Activated T-helper 2 cell treated with anti-CD3 and anti-CD28 coated beads, Interferon-gamma antibody, Interleukin-2, Interleukin-4, amounts not matched to agents 10 μg/mL and 5 μg/mL and 100 μg/mL, durations not matched to agents 14 hours and 24 hours and 36 hours (primary cell): ENCODE results near the gene PDE7B. TPM values are rescaled to one million over a fixed set of nuclear protein-coding genes. Genes with fewer than 3 reads are reported as not detected.

Experiments
- DNase-seq: peaks from one replicate; pipeline ENCODE4 v3.0.0; 2021; ENCODE audit warnings: low spot score
- H3K27ac Mint-ChIP-seq: one replicate; pipeline ENCODE4 v1.8.0; 2021; ENCODE audit warnings: mixed read lengths
- H3K27me3 Mint-ChIP-seq: one replicate; pipeline ENCODE4 v1.8.0; 2021; ENCODE audit warnings: low read depth, mixed read lengths
- H3K36me3 Mint-ChIP-seq: one replicate; pipeline ENCODE4 v1.8.0; 2021; ENCODE audit warnings: low read depth, mixed read lengths
- H3K4me1 Mint-ChIP-seq: one replicate; pipeline ENCODE4 v1.8.0; 2021; ENCODE audit warnings: low read depth, mixed read lengths
- H3K4me3 Mint-ChIP-seq: one replicate; pipeline ENCODE4 v1.8.0; 2021; ENCODE audit warnings: low read depth, mild to moderate bottlenecking, moderate library complexity, mixed read lengths
- H3K9me3 Mint-ChIP-seq: one replicate; pipeline ENCODE4 v1.8.0; 2021; ENCODE audit warnings: mixed read lengths
- intact Hi-C: fragments of 100-400 bp; cut with micrococcal nuclease; formaldehyde crosslinking; loops from one replicate; pipeline ENCODE4 v1.15.1; 2023
- total RNA-seq: library from RNA; stranded (reverse); gene quantifications from 2 replicates; pipeline ENCODE4 v1.2.3, GENCODE V29; 2022

PDE7B gene
- total RNA-seq, 1 donor from 2014 or later, result 28.8 TPM

GRCh38 chr6:136015531-136015930 lies 164.0 kb downstream of the PDE7B start:
- intact Hi-C loops, result no loop called here
- H3K9me3 Mint-ChIP-seq, result no peaks in the 10 kb centered on the region

GRCh38 chr6:136016228-136017225 lies 165.0 kb downstream of the PDE7B start:
- DNase-seq, result no peak
- peaks cover 7% of the 10 kb centered on the region for H3K4me1 Mint-ChIP-seq
- H3K27me3 Mint-ChIP-seq, result peaks cover 2% of the 10 kb centered on the region
- no peaks in the 10 kb centered on the region for H3K9me3 Mint-ChIP-seq
- H3K4me3 Mint-ChIP-seq, result no peak overlapping the region
- intact Hi-C loops, result no loop called here
- H3K27ac Mint-ChIP-seq, result no peak overlapping the region
- peaks cover 4% of the 10 kb centered on the region for H3K36me3 Mint-ChIP-seq

More at GRCh38 chr6:136015531-136015930, 164.0 kb downstream of the PDE7B start:
- H3K4me1 Mint-ChIP-seq, result peaks cover 7% of the 10 kb centered on the region
- no peak overlapping the region for H3K4me3 Mint-ChIP-seq
- peaks cover 4% of the 10 kb centered on the region for H3K36me3 Mint-ChIP-seq
- H3K27me3 Mint-ChIP-seq, result peaks cover 2% of the 10 kb centered on the region
- no peak overlapping the region for H3K27ac Mint-ChIP-seq
- DNase-seq, result no peak

- peaks cover 5% of the 10 kb centered on the region for H3K4me1 Mint-ChIP-seq
- no peak for DNase-seq
- H3K36me3 Mint-ChIP-seq, result peaks cover 13% of the 10 kb centered on the region
- H3K27me3 Mint-ChIP-seq, result no peaks in the 10 kb centered on the region
- no peaks in the 10 kb centered on the region for H3K9me3 Mint-ChIP-seq
- intact Hi-C loops, result no loop called here
- H3K27ac Mint-ChIP-seq, result no peak overlapping the region
- no peak overlapping the region for H3K4me3 Mint-ChIP-seq
Measured at GRCh38 chr6:136020691-136021090, 169.2 kb downstream of the PDE7B start.

- Mint-ChIP-seq H3K36me3 (peaks cover 13% of the 10 kb centered on the region), H3K4me3 (no peak overlapping the region), H3K4me1 (peaks cover 5% of the 10 kb centered on the region), H3K27me3 (no peaks in the 10 kb centered on the region), H3K9me3 (no peaks in the 10 kb centered on the region), H3K27ac (no peak overlapping the region)
- intact Hi-C loops, result no loop called here
- DNase-seq, result no peak
Measured at GRCh38 chr6:136022224-136022874, 170.8 kb downstream of the PDE7B start.

GRCh38 chr6:136024711-136025110 lies 173.2 kb downstream of the PDE7B start:
- Mint-ChIP-seq H3K4me3 (no peak overlapping the region), H3K27ac (no peak overlapping the region), H3K27me3 (no peaks in the 10 kb centered on the region), H3K4me1 (peaks cover 3% of the 10 kb centered on the region), H3K36me3 (peaks cover 9% of the 10 kb centered on the region), H3K9me3 (no peaks in the 10 kb centered on the region)
- no peak for DNase-seq
- intact Hi-C loops, result no loop called here

- Mint-ChIP-seq H3K27me3 (no peaks in the 10 kb centered on the region), H3K9me3 (no peaks in the 10 kb centered on the region), H3K27ac (no peak overlapping the region), H3K4me3 (no peak overlapping the region), H3K4me1 (peaks cover 3% of the 10 kb centered on the region), H3K36me3 (peaks cover 9% of the 10 kb centered on the region)
- intact Hi-C loops, result no loop called here
- DNase-seq, result no peak
Measured at GRCh38 chr6:136025736-136026135, 174.2 kb downstream of the PDE7B start.

- Mint-ChIP-seq H3K36me3 (peaks cover 10% of the 10 kb centered on the region), H3K4me1 (peaks cover 15% of the 10 kb centered on the region), H3K27ac (no peak overlapping the region), H3K27me3 (no peaks in the 10 kb centered on the region), H3K9me3 (no peaks in the 10 kb centered on the region), H3K4me3 (no peak overlapping the region)
- intact Hi-C loops, result no loop called here
- DNase-seq, result no peak
Measured at GRCh38 chr6:136030131-136030530, 178.6 kb downstream of the PDE7B start.

GRCh38 chr6:136031982-136032381 lies 180.5 kb downstream of the PDE7B start:
- no peaks in the 10 kb centered on the region for H3K27me3 Mint-ChIP-seq
- no peak for DNase-seq

GRCh38 chr6:136033416-136033815 lies 181.9 kb downstream of the PDE7B start:
- Mint-ChIP-seq H3K4me1 (peaks cover 30% of the 10 kb centered on the region), H3K9me3 (no peaks in the 10 kb centered on the region), H3K27ac (no peak overlapping the region), H3K4me3 (no peak overlapping the region), H3K36me3 (peaks cover 10% of the 10 kb centered on the region), H3K27me3 (no peaks in the 10 kb centered on the region)
- no peak for DNase-seq
- intact Hi-C loops, result no loop called here

More at GRCh38 chr6:136031982-136032381, 180.5 kb downstream of the PDE7B start:
- no peak overlapping the region for H3K27ac Mint-ChIP-seq
- H3K9me3 Mint-ChIP-seq, result no peaks in the 10 kb centered on the region
- H3K36me3 Mint-ChIP-seq, result peaks cover 10% of the 10 kb centered on the region
- no peak overlapping the region for H3K4me3 Mint-ChIP-seq
- intact Hi-C loops, result no loop called here
- peaks cover 20% of the 10 kb centered on the region for H3K4me1 Mint-ChIP-seq

- no peaks in the 10 kb centered on the region for H3K9me3 Mint-ChIP-seq
Measured at GRCh38 chr6:136034422-136034821, 182.9 kb downstream of the PDE7B start.

GRCh38 chr6:136035378-136036070 lies 184.0 kb downstream of the PDE7B start:
- Mint-ChIP-seq H3K9me3 (no peaks in the 10 kb centered on the region), H3K27me3 (no peaks in the 10 kb centered on the region), H3K4me3 (no peak overlapping the region), H3K4me1 (peaks cover 30% of the 10 kb centered on the region), H3K27ac (no peak overlapping the region), H3K36me3 (peaks cover 10% of the 10 kb centered on the region)
- no peak for DNase-seq
- intact Hi-C loops, result no loop called here

More at GRCh38 chr6:136034422-136034821, 182.9 kb downstream of the PDE7B start:
- intact Hi-C loops, result no loop called here
- H3K27me3 Mint-ChIP-seq, result no peaks in the 10 kb centered on the region
- DNase-seq, result no peak
- H3K4me1 Mint-ChIP-seq, result peaks cover 30% of the 10 kb centered on the region
- no peak overlapping the region for H3K27ac Mint-ChIP-seq
- H3K36me3 Mint-ChIP-seq, result peaks cover 10% of the 10 kb centered on the region
- no peak overlapping the region for H3K4me3 Mint-ChIP-seq

- intact Hi-C loops, result no loop called here
- H3K4me3 Mint-ChIP-seq, result no peak overlapping the region
- H3K9me3 Mint-ChIP-seq, result no peaks in the 10 kb centered on the region
- peaks cover 11% of the 10 kb centered on the region for H3K36me3 Mint-ChIP-seq
- H3K27me3 Mint-ChIP-seq, result no peaks in the 10 kb centered on the region
- peaks cover 30% of the 10 kb centered on the region for H3K4me1 Mint-ChIP-seq
- DNase-seq, result no peak
- H3K27ac Mint-ChIP-seq, result no peak overlapping the region
Measured at GRCh38 chr6:136036071-136036380, 184.5 kb downstream of the PDE7B start.
